HG03442 (cell line): ENCODE data around the gene NPC1.

Experiments used
- ATAC-seq: cut with Tn5 transposase; IDR thresholded peaks from one replicate; pipeline ENCODE4 v1.9.1; 2021; ENCODE audit warnings: mild to moderate bottlenecking, moderate library complexity; ENCODE audit not compliant: unreplicated experiment

Gene NPC1

GRCh38 chr18:23609390-23610023 is 23.2 kb upstream of the NPC1 start:
- ATAC-seq, result no peak

GRCh38 chr18:23608211-23608610 is 21.9 kb upstream of the NPC1 start:
- no peak for ATAC-seq

DNA sequence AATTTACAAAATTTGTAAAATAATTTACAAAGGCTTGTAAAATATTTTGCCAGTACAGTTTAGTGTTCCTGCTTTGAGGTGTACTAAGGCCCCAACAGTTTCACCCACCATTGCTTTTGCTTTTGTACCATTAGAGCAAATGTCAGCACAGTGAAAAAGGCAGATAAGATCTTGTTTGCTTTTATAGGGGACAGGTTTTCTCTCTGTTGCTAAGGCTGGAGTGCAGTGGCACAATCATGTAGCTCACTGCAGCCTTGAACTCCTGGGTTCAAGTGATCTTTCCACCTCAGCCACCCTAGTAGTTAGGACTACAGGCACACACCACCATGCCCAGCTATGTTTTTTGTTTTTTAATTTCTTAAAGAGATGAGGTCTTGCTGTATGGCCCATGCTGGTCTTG is 19.6 kb upstream of the NPC1 start:
- no peak for ATAC-seq

- ATAC-seq, result no peak
These were observed 13.5 kb upstream of the NPC1 start for GRCh38 chr18:23599809-23600208.

- ATAC-seq, result no peak
These were observed 9.9 kb upstream of the NPC1 start for GRCh38 chr18:23596183-23596582.

- ATAC-seq, result no peak
These were observed 9.3 kb upstream of the NPC1 start for GRCh38 chr18:23595591-23595990.

GRCh38 chr18:23593720-23594119 is 7.4 kb upstream of the NPC1 start:
- no peak for ATAC-seq

- no peak for ATAC-seq
These were observed 6.6 kb upstream of the NPC1 start for GRCh38 chr18:23592911-23593310.

DNA sequence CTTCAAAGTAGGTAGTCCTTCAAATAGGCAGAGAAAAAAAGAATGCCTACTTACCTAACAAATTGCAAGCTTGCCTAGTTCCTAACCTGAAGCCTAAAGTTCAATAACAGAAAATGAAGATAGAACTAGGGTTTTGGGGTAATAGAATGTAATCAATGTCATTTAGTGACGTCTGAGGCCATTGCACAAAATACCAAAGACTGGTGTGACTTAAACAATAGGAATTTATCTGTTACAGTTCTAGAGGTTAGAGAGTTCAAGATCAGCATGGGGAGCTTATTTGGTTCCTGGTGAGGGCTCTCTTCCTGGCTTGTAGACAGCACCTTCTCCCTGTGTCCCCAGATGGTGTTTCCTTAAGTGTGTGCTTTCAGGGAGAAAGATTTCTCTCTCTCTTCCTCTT is 4.7 kb upstream of the NPC1 start:
- no peak for ATAC-seq

DNA sequence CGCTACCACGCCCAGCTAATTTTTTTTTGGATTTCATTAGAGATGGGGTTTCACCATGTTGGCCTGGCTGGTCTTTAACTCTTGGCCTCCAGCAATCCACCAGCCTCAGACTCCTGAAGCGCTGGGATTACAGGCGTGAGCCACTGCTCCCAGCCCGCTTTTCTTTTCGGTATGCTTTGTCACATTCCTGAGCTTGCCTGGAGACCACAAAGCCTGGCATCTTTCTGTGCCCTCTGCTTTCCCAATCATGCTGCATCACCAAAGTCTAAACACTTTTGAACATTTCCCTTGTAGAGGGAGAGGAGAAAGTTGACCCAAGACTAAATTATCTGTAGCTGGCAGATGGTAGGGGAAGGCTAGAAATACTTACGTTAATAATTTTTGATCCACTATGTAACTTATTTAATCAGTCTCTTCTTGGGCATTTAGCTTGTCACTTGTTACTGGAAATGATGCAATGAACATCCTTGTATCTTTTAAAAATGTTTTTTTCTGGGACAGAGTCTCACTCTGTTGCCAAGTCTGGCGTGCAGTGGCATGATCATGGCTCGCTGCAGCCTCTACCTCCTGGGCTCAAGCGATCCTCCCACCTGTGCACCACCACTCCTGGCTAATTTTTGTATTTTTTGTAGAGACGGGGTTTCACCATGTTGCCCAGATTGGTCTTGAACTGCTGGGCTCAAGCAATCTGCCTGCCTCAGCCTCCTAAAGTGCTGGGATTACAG is 2.7 kb upstream of the NPC1 start:
- ATAC-seq, result no peak

DNA sequence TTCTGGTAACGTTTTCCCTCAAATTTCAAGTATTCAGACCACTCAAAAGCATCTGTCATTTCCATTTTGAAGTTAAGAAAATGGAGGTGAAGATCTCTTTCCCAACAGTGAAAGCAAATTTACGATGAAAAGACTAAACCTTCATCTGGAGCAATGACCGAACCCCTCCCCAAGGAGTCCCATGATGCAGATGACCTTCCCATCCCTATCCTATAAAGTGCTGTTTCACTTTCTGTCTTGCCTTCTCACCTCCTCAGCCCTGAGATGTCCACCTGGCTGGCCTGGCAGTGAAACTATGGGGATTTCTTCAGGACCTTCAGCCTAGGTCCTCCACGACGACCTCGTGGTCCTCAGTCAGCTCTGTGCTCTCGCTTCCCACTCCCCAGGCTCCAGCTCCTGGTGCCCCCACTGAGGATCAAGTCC is 925 bp upstream of the NPC1 start:
- no peak for ATAC-seq

- ATAC-seq, result no peak
These were observed 433 bp downstream of the NPC1 start for GRCh38 chr18:23585897-23586248.

- ATAC-seq, result no peak
These were observed 1.1 kb downstream of the NPC1 start for GRCh38 chr18:23585007-23585871.

GRCh38 chr18:23584019-23584983 is 2.0 kb downstream of the NPC1 start:
- no peak for ATAC-seq

DNA sequence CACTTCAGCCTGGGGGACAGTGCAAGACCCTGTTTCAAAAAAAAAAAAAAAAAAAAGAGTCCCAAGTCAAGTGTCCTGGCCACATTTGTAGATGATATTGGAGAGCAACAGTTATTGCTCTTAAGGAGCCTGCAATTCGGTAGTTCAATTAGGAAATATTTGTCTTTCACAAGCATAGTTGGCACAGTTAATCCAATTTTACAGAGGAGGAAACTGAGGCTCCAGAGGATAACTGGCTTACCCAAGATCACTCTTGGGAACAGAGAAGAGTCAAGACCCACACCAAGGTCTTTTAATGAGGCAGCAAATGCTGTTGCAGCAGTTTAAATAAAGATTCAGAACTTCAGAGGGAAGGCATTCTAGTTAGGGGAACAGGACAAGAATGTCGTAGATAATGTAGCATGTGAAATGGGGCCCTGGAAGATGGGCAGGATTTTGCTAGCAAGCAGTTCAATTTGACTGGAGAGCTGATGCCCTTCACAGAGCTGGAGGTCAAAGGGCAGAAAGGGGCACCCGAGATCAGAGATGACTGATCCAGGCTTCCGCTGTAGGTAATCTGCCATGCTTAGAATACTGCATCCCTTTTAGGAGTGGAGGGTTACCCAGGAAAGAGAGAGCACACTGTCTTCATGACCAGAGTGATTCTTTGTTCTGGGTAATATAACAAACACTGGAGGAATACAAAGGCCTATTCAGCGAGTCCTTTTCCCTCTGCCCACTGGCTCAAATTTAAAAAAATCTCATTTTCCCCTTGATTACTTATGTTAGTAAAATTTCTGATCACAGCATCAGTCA is 3.0 kb downstream of the NPC1 start:
- ATAC-seq, result no peak

DNA sequence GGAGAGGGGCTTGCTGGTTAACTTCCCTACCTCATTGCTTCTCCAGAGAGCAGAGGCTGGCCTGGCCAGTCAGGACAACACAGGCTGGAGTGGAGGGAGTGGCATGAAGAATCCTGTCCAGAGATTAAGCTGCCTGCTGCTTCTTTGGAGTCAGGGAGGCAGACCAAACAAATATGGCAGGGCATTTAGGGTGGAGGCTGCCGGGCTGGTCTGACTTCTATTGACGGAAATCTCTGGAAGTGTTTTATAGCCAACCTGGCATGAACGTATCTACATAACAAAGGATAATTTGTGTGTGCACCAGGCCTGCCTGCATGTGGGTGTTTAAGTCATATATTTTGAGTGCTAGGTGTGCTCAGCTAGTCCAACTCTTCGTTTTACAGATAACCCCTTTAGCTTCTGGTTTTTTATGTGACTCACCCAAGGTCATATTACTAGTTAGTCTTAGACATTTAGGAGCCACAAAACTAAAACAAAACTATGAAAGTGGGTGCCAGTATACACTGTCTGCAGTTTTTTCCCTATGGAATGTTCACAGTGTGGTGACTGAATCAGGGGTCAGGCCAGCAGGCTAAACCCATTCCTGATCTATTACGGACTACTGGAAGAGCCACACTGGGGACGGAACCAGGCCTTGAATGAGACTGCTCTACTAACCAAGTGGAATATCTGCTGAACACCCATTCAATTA is 5.5 kb downstream of the NPC1 start:
- no peak for ATAC-seq

DNA sequence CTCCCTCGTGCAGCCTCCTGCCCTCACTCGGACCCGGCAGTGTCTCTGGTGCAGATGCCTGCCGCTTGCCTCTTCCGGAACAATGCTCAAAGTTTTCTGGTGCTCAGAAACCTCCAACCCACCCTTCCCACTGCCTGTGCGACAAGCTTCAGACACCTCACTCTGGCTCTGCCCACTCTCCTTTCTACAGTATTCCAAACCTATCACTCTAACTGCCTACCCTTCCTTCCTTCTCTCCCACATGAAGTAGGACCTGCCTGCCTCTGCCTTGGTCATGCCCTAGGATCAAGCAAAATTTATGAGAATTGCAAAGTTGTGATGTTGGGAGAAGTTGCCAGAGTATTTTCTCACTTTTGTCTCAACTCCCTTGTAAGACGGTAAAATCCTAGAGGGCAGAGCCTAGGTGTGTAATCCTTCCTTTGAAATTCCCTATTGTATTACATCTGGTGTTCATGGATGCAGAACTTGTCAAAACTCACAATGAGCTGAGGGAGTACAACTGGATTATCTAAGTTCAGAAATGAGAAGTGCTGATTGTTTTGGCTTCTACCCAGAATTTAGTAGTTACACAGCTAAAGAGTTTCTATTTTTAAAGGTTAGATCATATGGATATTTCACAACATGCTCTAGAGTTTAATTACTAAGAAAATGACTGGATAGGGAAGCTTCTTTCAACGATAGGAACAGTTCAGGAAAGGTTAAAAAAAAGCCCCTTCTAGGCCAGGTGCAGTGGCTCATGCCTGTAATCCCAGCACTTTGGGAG is 7.2 kb downstream of the NPC1 start:
- no peak for ATAC-seq

- ATAC-seq, result no peak
These were observed 8.1 kb downstream of the NPC1 start for GRCh38 chr18:23578067-23578701.
